ENCODE measurements around the gene CLIC3. TPM values are rescaled to one million over a fixed set of nuclear protein-coding genes. Genes with fewer than 3 reads are reported as not detected.

The CLIC3 gene
- total and polyA plus RNA-seq, 2 experiments from 2014 or later: 0.87 TPM; not detected in 1

DNA sequence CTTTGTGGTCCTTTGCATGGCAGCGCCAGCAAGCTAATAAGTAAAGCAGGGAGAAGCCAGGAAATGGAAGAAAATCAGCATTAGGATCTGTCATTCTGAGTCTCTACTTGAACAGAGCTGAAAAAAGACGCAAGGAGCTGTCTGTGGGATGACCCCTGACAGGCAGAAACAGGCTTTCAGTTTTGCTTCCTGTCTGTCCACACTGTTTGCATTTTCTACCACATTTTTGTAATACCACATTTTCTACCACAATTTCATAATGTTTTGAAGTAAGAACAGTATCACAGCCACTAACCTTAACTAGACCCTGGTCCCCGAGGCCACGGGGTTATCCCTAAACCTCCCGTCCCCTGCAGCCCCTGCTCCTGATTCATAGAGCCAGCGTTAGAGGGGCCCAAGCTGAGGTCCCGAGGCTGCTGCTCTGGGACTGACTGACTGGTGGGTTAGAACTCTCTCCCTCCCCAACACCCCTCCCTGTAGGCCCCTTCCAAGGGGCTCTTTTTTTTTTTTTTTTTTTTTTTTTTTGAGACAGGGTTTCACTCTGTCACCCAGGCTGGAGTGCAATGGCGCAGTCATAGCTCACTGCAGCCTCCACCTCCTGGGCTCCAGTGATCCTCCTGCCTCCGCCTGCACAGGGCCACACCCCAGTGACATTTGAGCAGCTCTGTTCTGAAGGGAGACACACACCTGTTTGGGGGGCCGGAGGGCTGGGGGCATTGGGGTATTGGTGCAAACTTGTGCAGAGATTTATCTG is 4.0 kb upstream of the CLIC3 start:
- H3K4me3 ChIP-seq: no peak overlapping the region
- no peaks in the 10 kb centered on the region for H3K9me3 ChIP-seq (ENCODE audit: low read depth)
- no peak overlapping the region for H3K27ac ChIP-seq
- TF ChIP-seq, protein P1, sequence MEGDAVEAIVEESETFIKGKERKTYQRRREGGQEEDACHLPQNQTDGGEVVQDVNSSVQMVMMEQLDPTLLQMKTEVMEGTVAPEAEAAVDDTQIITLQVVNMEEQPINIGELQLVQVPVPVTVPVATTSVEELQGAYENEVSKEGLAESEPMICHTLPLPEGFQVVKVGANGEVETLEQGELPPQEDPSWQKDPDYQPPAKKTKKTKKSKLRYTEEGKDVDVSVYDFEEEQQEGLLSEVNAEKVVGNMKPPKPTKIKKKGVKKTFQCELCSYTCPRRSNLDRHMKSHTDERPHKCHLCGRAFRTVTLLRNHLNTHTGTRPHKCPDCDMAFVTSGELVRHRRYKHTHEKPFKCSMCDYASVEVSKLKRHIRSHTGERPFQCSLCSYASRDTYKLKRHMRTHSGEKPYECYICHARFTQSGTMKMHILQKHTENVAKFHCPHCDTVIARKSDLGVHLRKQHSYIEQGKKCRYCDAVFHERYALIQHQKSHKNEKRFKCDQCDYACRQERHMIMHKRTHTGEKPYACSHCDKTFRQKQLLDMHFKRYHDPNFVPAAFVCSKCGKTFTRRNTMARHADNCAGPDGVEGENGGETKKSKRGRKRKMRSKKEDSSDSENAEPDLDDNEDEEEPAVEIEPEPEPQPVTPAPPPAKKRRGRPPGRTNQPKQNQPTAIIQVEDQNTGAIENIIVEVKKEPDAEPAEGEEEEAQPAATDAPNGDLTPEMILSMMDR (IDR thresholded peaks at IDR 0.05; ENCODE audit: low read depth, low read length): no peak
- peaks cover 20% of the 10 kb centered on the region for H3K27me3 ChIP-seq
- no peaks in the 10 kb centered on the region for H3K36me3 ChIP-seq
- H3K4me1 ChIP-seq (ENCODE audit: low read depth): no peaks in the 10 kb centered on the region
- peak in 1 of 2 donors; percentile 74 for DNase-seq (ENCODE audit: low read depth in 1 of 2, low spot score in 1 of 2)

DNA sequence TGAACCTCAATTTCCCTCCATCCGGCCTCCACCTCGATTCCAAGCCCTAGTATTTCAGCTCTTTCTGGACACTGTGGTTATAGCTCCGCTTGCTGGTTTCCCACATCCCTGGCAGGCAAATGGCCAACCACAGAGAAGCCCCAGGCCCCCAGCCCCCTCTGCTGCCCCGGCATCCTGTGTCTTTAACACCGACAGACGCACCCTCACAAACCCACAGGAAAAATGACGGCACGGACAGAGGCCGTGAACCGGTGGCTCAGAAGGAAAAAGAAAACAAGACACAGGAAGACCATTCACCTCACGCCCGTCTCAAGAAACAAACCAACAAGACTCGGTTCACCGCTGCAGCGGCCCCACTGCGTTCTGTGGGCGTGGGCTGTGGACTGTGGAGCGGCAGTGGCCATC is 1.5 kb upstream of the CLIC3 start:
- H3K4me3 ChIP-seq: no peak overlapping the region
- TF ChIP-seq, protein P1 (IDR thresholded peaks at IDR 0.05; ENCODE audit: low read depth, low read length): no peak
- no peaks in the 10 kb centered on the region for H3K9me3 ChIP-seq (ENCODE audit: low read depth)
- no peak overlapping the region for H3K27ac ChIP-seq
- no peak for DNase-seq (ENCODE audit: low read depth in 1 of 2, low spot score in 1 of 2)
- peaks cover 3% of the 10 kb centered on the region for H3K4me1 ChIP-seq (ENCODE audit: low read depth)
- H3K27me3 ChIP-seq: peaks cover 41% of the 10 kb centered on the region
- H3K36me3 ChIP-seq: no peaks in the 10 kb centered on the region

DNA sequence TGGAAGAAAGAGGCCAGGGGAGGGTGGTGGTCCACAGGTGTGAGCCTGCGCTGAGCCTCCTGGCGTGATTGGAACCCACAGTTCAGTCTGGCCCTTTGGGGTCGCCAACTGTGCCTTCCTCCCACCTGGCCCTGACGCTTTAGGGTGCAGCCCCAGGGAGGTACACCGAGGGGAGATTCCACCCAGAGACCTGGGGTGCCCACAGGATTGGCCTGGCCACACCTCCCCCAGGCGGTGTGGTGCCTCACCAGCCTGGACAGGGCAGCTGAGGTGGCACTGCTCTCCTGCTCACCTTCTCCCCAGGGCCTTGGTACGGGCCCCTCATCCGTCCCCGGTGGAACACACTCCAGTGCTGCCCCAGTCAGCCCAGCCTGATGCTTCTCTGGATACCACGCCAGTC is 1.0 kb upstream of the CLIC3 start:
- TF ChIP-seq, protein P1 (IDR thresholded peaks at IDR 0.05; ENCODE audit: low read depth, low read length): no peak
- peaks cover 41% of the 10 kb centered on the region for H3K27me3 ChIP-seq
- DNase-seq (ENCODE audit: low read depth in 1 of 2, low spot score in 1 of 2): no peak
- peaks cover 5% of the 10 kb centered on the region for H3K4me1 ChIP-seq (ENCODE audit: low read depth)
- H3K27ac ChIP-seq: no peak overlapping the region
- H3K36me3 ChIP-seq: no peaks in the 10 kb centered on the region
- H3K4me3 ChIP-seq: no peak overlapping the region
- no peaks in the 10 kb centered on the region for H3K9me3 ChIP-seq (ENCODE audit: low read depth)

DNA sequence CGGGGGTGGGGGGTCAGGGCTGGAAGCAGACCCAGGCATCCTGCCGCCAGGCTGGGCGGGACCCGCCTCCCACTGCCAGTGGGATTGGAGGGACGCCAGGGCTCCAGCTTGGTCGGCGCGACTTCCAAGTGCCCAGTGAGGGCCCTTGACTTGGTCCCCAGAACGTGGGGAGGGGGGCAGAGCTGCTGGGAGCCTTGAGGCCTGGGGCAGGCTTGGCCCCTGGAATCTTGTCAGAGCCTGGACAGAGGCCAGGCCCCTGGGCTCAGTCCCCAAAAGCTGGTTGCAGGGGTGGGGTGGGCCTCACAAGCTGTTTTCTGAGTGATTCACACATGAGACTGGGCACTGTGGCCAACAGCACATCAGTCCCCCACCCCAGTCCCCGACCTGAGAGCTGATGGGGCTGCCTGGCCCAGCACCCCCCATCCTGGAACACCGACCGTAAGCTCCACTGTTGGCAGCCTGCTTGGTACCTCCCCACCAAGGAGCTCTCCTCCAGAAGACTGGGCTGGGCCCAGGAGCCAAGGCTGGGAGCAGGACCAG is 526 bp downstream of the CLIC3 start:
- no peaks in the 10 kb centered on the region for H3K9me3 ChIP-seq (ENCODE audit: low read depth)
- no peak overlapping the region for H3K4me3 ChIP-seq
- TF ChIP-seq, protein P1 (IDR thresholded peaks at IDR 0.05; ENCODE audit: low read depth, low read length): no peak
- H3K36me3 ChIP-seq: no peaks in the 10 kb centered on the region
- peaks cover 5% of the 10 kb centered on the region for H3K4me1 ChIP-seq (ENCODE audit: low read depth)
- DNase-seq (ENCODE audit: low read depth in 1 of 2, low spot score in 1 of 2): no peak
- no peak overlapping the region for H3K27ac ChIP-seq
- peaks cover 41% of the 10 kb centered on the region for H3K27me3 ChIP-seq

DNA sequence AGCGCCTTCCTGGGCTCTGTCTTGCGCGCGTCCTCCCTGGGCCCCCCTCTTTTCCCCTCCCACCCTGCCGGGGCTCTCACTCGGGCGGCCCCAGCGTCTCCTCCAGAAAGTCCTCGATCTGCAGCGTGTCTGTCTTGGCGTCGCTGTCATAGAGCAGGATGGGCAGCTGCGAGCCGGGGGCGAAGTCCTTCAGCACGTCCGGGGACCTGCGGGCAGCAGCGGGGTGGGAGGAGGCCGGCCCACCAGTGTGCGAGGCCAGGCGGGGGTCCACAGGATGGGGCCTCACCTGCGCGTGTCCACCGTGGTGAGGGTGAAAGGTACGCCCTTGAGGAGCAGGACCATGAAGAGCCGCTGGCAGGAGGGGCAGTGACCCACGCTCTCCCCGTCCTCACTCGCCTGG is 1.0 kb downstream of the CLIC3 start:
- peaks cover 41% of the 10 kb centered on the region for H3K27me3 ChIP-seq
- TF ChIP-seq, protein P1 (IDR thresholded peaks at IDR 0.05; ENCODE audit: low read depth, low read length): no peak
- peaks cover 5% of the 10 kb centered on the region for H3K4me1 ChIP-seq (ENCODE audit: low read depth)
- H3K36me3 ChIP-seq: no peaks in the 10 kb centered on the region
- DNase-seq (ENCODE audit: low read depth in 1 of 2, low spot score in 1 of 2): no peak
- no peak overlapping the region for H3K27ac ChIP-seq
- no peak overlapping the region for H3K4me3 ChIP-seq
- H3K9me3 ChIP-seq (ENCODE audit: low read depth): no peaks in the 10 kb centered on the region

Measured in cardiac muscle cell (in vitro differentiated cells and primary cell).